ENCODE results near the gene BBS4.

DNA sequence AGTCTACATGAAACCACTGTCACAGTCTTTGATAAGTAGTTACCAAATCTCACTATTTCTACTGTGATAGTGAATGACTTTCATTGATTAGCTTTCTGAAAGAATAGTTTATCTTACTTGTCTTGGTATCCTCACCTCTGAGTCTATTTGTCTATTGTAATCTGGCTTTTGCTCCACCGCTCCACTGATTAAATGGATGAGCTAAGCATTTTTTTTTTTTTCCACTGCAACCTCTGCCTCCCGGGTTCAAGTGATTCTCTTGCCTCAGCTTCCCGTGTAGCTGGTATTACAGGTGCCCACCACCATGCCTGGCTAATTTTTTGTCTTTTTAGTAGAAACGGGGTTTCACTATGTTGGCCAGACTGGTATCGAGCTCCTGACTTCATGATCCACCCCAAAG lies 12.9 kb downstream of the BBS4 start:
- TF ChIP-seq, protein P1, sequence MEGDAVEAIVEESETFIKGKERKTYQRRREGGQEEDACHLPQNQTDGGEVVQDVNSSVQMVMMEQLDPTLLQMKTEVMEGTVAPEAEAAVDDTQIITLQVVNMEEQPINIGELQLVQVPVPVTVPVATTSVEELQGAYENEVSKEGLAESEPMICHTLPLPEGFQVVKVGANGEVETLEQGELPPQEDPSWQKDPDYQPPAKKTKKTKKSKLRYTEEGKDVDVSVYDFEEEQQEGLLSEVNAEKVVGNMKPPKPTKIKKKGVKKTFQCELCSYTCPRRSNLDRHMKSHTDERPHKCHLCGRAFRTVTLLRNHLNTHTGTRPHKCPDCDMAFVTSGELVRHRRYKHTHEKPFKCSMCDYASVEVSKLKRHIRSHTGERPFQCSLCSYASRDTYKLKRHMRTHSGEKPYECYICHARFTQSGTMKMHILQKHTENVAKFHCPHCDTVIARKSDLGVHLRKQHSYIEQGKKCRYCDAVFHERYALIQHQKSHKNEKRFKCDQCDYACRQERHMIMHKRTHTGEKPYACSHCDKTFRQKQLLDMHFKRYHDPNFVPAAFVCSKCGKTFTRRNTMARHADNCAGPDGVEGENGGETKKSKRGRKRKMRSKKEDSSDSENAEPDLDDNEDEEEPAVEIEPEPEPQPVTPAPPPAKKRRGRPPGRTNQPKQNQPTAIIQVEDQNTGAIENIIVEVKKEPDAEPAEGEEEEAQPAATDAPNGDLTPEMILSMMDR (IDR thresholded peaks at IDR 0.05; ENCODE audit: low read depth, low read length) = no peak
- TF ChIP-seq EZH2phosphoT487 (IDR thresholded peaks at IDR 0.05; ENCODE audit: low read depth) = no peak

Data from OCI-LY3 (cell line).